Testis (tissue), 3 donors: ENCODE measurements around the gene NAIF1. TPM values are rescaled to one million over a fixed set of nuclear protein-coding genes. Genes with fewer than 3 reads are reported as not detected.
A peak's percentile ranks its signal among the peaks of the same experiment; 100 is the strongest.

ENCODE experiments used
- DNase-seq: peaks from one replicate; pipeline ENCODE4 v3.0.0-alpha.2; 2019
- H3K27ac ChIP-seq, 2 donors: fragments of 200-600 bp; sonication (generic); one replicate each; pipeline ENCODE4 v1.5.1; 2019
- H3K27me3 ChIP-seq: fragments of 200-600 bp; sonication (generic); one replicate; pipeline ENCODE4 v1.5.1; 2019
- H3K36me3 ChIP-seq: fragments of 200-600 bp; sonication (generic); one replicate; pipeline ENCODE4 v1.5.1; 2017; ENCODE audit warnings: low read depth; ENCODE audit errors: missing control alignments
- H3K4me1 ChIP-seq: fragments of 200-600 bp; sonication (generic); one replicate; pipeline ENCODE4 v1.5.1; 2019
- H3K4me3 ChIP-seq, 2 donors: fragments of 200-600 bp; sonication (generic); one replicate each; pipeline ENCODE4 v1.5.1; 2017 to 2019
- H3K9me3 ChIP-seq: fragments of 200-600 bp; sonication (generic); one replicate; pipeline ENCODE4 v1.5.1; 2017
- POLR2A ChIP-seq: fragments of 450-650 bp; IDR thresholded peaks from one replicate; pipeline ENCODE4 v1.6.1; 2017; ENCODE audit warnings: antibody characterized with exemption, mild to moderate bottlenecking, moderate library complexity
- WGBS, 2 donors: methylation state at CpG; one replicate each; pipeline ENCODE4 v1.1.5; 2018; 5-methylcytosine and 5-hydroxymethylcytosine counted together
- intact Hi-C: fragments of 100-400 bp; cut with DNase I; formaldehyde crosslinking; loops from one replicate; pipeline ENCODE4 v1.15.1; 2023; ENCODE audit warnings: low total_unique reads
- polyA plus RNA-seq: library from polyadenylated mRNA; stranded (reverse); fragments of 350-450 nt; fragmentation: Illumina TruSeq; extraction: RNeasy Lipid Tissue Mini Kit (QIAGEN cat#74804); gene quantifications from one replicate; pipeline ENCODE4 v1.2.3, GENCODE V29; 2014; ENCODE audit warnings: low read depth, low replicate concordance; ENCODE audit not compliant: insufficient read depth
- total RNA-seq, 2 donors: library from RNA; depleted of rRNA; stranded (reverse); fragments of >200 nt; gene quantifications; one replicate each; pipeline ENCODE4 v1.2.3, GENCODE V29; 2016
- TF ChIP-seq, protein P1 (sequence below), 3 experiments: fragments of 450-650 bp in 2 of 3; fragments of 200-600 bp in 1 of 3; sonication (generic) in 1 of 3; IDR thresholded peaks; one replicate each; pipeline ENCODE4 v1.5.1; 2016 to 2019; ENCODE audit warnings: antibody characterized with exemption in 3 of 3, mild to moderate bottlenecking in 2 of 3, moderate library complexity in 1 of 3

NAIF1 gene
- total and polyA plus RNA-seq, 3 donors from 2014 or later: 18.5 to 25.1 (median 19.4) TPM

DNA sequence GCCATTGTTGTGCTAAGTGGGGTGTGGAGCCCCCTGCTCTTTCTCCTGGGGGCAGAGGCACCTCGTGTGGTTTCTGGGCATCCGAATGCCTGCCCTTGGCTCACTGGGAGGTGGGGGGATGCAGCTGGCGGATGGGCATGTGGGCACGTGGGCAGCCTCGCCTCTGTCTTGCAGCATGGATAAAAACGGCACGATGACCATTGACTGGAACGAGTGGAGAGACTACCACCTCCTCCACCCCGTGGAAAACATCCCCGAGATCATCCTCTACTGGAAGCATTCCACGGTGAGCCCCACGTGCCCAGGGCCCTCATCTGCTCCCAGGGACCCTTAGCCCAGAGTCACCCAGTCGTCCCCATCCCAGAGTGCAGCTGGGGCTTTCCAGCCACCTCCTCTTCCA lies 35.1 kb upstream of the NAIF1 start:
- Histone ChIP-seq H3K4me3 (no peak overlapping the region), H3K9me3 (no peaks in the 10 kb centered on the region), H3K27me3 (no peaks in the 10 kb centered on the region), H3K36me3 (no peaks in the 10 kb centered on the region), H3K4me1 (peaks cover 76% of the 10 kb centered on the region), H3K27ac (peak overlapping the region; percentile 50 to 88)
- 81 to 82% methylated on average over 10 to 13 of the region's 13 CpGs for WGBS, 2 donors
- no peak for DNase-seq
- intact Hi-C loops: no loop called here
- TF ChIP-seq, protein P1, sequence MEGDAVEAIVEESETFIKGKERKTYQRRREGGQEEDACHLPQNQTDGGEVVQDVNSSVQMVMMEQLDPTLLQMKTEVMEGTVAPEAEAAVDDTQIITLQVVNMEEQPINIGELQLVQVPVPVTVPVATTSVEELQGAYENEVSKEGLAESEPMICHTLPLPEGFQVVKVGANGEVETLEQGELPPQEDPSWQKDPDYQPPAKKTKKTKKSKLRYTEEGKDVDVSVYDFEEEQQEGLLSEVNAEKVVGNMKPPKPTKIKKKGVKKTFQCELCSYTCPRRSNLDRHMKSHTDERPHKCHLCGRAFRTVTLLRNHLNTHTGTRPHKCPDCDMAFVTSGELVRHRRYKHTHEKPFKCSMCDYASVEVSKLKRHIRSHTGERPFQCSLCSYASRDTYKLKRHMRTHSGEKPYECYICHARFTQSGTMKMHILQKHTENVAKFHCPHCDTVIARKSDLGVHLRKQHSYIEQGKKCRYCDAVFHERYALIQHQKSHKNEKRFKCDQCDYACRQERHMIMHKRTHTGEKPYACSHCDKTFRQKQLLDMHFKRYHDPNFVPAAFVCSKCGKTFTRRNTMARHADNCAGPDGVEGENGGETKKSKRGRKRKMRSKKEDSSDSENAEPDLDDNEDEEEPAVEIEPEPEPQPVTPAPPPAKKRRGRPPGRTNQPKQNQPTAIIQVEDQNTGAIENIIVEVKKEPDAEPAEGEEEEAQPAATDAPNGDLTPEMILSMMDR (IDR thresholded peaks at IDR 0.05): no peak

DNA sequence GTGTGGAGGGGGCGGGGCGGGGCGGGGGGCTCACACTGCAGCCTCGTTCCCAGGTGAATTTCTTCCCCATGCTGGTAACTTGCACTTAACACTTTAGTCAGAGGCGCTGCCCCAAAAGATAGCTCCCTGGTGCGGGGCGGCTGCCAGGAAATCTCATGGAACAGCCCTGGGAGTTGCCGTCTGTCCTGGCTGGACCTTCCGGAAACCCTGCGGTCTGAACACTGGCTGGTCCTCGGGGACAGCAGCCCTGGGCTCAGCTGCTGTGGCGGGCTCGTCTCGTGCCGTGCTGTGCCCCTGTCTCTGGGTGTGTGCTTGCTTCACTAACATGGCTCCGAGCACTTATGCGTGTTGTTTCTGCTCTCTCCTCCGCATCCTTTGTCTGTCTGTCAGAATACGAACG lies 34.6 kb upstream of the NAIF1 start:
- Histone ChIP-seq H3K36me3 (no peaks in the 10 kb centered on the region), H3K4me3 (no peak overlapping the region), H3K4me1 (peaks cover 71% of the 10 kb centered on the region), H3K27ac (peak overlapping the region; percentile 50 to 88), H3K27me3 (no peaks in the 10 kb centered on the region), H3K9me3 (no peaks in the 10 kb centered on the region)
- no peak for TF ChIP-seq POLR2A
- peak; percentile 63 for DNase-seq
- intact Hi-C loops: no loop called here
- 66 to 67% methylated on average over 14 to 20 of the region's 20 CpGs for WGBS, 2 donors

DNA sequence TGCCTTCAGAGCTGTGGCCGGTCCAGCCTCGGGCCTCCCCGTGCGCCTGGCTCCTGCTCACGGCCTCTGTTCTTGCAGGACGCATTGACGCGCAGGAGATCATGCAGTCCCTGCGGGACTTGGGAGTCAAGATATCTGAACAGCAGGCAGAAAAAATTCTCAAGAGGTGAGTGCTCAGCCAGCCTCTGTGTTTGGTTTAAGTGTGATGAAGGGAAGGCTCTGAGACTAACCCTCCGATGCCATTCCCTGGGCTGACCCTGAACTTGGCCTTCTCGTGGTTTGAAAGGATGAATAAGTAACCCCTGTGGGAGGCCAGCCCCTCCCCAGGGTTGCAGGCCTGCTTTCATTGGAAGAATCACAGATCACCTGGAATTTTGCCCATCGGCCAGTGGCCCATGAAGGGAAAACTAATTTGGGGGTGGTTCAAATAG lies 34.1 kb upstream of the NAIF1 start:
- Histone ChIP-seq H3K4me3 (no peak overlapping the region), H3K27me3 (no peaks in the 10 kb centered on the region), H3K36me3 (no peaks in the 10 kb centered on the region), H3K9me3 (no peaks in the 10 kb centered on the region), H3K4me1 (peaks cover 68% of the 10 kb centered on the region), H3K27ac (peak overlapping the region; percentile 50 to 88)
- 45 to 61% methylated on average over 12 of the region's 12 CpGs for WGBS, 2 donors
- DNase-seq: no peak
- intact Hi-C loops: no loop called here
- TF ChIP-seq, protein P1 (IDR thresholded peaks at IDR 0.05): no peak
- no peak for TF ChIP-seq POLR2A

DNA sequence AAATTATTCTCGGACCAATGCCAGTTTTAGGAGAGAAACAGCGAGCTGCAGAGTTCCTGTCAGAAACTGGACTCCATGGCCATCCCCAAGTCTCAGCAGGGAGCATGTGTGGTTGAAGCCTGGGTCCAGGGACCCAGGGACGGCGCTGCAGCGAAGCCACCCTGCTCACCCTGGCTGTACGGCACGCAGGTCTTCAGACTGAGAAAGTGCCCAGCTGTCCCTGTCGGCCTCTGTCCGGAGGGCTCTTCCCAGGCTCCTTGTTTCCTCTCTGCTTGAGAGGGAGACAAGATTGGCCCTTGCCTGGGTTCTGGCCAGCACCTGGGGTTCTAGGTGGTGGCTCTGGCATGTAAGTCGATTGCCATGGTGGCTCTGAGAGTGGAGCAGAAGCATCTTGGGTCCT lies 33.5 kb upstream of the NAIF1 start:
- no peak for TF ChIP-seq POLR2A
- TF ChIP-seq, protein P1 (IDR thresholded peaks at IDR 0.05): no peak
- DNase-seq: no peak
- H3K27me3 ChIP-seq: no peaks in the 10 kb centered on the region
- intact Hi-C loops: no loop called here
- WGBS, 2 donors: 79 to 89% methylated on average over 4 to 10 of the region's 10 CpGs
- H3K4me3 ChIP-seq: no peak overlapping the region
- peaks cover 68% of the 10 kb centered on the region for H3K4me1 ChIP-seq
- H3K9me3 ChIP-seq: no peaks in the 10 kb centered on the region
- no peaks in the 10 kb centered on the region for H3K36me3 ChIP-seq
- peak overlapping the region in 1 of 2 donors; percentile 88 for H3K27ac ChIP-seq

DNA sequence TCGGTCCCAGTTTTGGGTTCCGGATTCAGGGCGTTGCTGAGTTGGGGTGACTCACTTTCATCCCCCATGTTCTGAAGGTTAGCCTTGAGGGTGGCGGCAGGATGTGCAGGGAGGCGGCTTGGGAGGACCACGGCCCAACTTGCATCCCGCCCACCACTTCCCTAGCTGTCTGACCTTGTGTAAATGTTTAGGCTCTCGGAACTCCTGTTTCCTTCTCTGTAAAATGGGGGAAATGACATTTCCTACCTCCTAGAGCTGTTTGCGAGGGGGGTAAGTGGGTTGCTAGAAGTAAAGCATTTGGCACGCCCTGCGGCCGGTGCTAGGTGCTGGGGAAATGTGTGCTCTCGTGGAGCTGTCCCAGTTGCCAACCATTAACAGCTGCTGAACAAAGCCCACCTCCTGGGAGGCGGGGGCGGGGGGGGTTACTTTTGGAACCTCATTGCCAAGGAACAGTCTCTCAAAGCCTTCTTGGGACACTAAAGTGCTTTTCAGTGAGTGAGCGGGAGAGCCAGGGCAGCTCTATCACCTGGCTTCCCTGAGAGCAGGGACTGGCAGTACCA lies 32.9 kb upstream of the NAIF1 start:
- intact Hi-C loops: no loop called here
- no peaks in the 10 kb centered on the region for H3K36me3 ChIP-seq
- H3K4me1 ChIP-seq: peaks cover 68% of the 10 kb centered on the region

More for the DNA sequence above, 32.9 kb upstream of the NAIF1 start:
- WGBS, 2 donors: 69 to 74% methylated on average over 15 to 16 of the region's 16 CpGs
- no peak for TF ChIP-seq POLR2A
- TF ChIP-seq, protein P1 (IDR thresholded peaks at IDR 0.05): no peak
- no peaks in the 10 kb centered on the region for H3K27me3 ChIP-seq
- DNase-seq: no peak
- no peaks in the 10 kb centered on the region for H3K9me3 ChIP-seq
- H3K27ac ChIP-seq: peak overlapping the region in 1 of 2 donors; percentile 88
- no peak overlapping the region for H3K4me3 ChIP-seq
